WTC11 (cell line): ENCODE results near the gene EPN3. TPM values are rescaled to one million over a fixed set of nuclear protein-coding genes. Genes with fewer than 3 reads are reported as not detected.

Experiments
- ATAC-seq: fragments of 200-7000 bp; cut with Tn5 transposase; 2 replicates; pipeline ENCODE4 v1.10.0; 2021; ENCODE audit warnings: mild to moderate bottlenecking, moderate library complexity
- CTCF ChIA-PET: fragments of 300-600 bp; sonication (Branson Sonifier 250); formaldehyde crosslinking; loops from one replicate; lab custom pipeline; 2021; ENCODE audit warnings: antibody characterized with exemption; lab: Charles Lee
- POLR2A ChIA-PET: fragments of 350-600 bp; sonication (Branson Sonifier 250); formaldehyde crosslinking; loops from one replicate; lab custom pipeline; 2021; ENCODE audit warnings: antibody characterized with exemption; lab: Charles Lee
- DNase-seq: peaks from one replicate; pipeline ENCODE4 v3.0.0; 2021; ENCODE audit warnings: low spot score
- H3K27ac Mint-ChIP-seq: 2 replicates; pipeline ENCODE4 v1.8.0; 2021; ENCODE audit warnings: mixed read lengths
- H3K27me3 Mint-ChIP-seq: 2 replicates; pipeline ENCODE4 v1.8.0; 2021; ENCODE audit warnings: low read depth, mild to moderate bottlenecking, moderate library complexity, mixed read lengths
- H3K36me3 Mint-ChIP-seq: 2 replicates; pipeline ENCODE4 v1.8.0; 2021; ENCODE audit warnings: mixed read lengths
- H3K4me1 Mint-ChIP-seq: 2 replicates; pipeline ENCODE4 v1.8.0; 2022; ENCODE audit warnings: mixed read lengths
- H3K4me3 Mint-ChIP-seq: 2 replicates; pipeline ENCODE4 v1.8.0; 2021; ENCODE audit warnings: mild to moderate bottlenecking, moderate library complexity, mixed read lengths
- H3K9me3 Mint-ChIP-seq: 2 replicates; pipeline ENCODE4 v1.8.0; 2021; ENCODE audit warnings: mixed read lengths
- GRHL2 ChIP-seq: fragments of 250-450 bp; sonication (Bioruptor Pico); IDR thresholded peaks from 2 replicates; pipeline ENCODE4 v1.8.0; 2022; ENCODE audit warnings: mild to moderate bottlenecking, moderate library complexity; ENCODE audit not compliant: insufficient replicate concordance, severe bottlenecking
- GTF2I ChIP-seq: fragments of 250-450 bp; sonication (Bioruptor Pico); conservative IDR thresholded peaks from 2 replicates; pipeline ENCODE4 v1.4.0; 2021; ENCODE audit warnings: mild to moderate bottlenecking
- HMGA2 ChIP-seq: fragments of 250-450 bp; sonication (Bioruptor Pico); IDR thresholded peaks from 2 replicates; pipeline ENCODE4 v1.4.0; 2021; ENCODE audit warnings: mild to moderate bottlenecking, moderate library complexity
- IRF2 ChIP-seq: sonication (generic); formaldehyde crosslinking; IDR thresholded peaks from 2 replicates; pipeline ENCODE4 v1.8.0; 2022; ENCODE audit warnings: low read depth, missing genetic modification reagents, borderline replicate concordance
- JAZF1 ChIP-seq: fragments of 250-450 bp; sonication (Bioruptor Pico); IDR thresholded peaks from 2 replicates; pipeline ENCODE4 v1.9.0; 2021; ENCODE audit warnings: moderate library complexity, mild to moderate bottlenecking, inconsistent platforms
- KAT7 ChIP-seq: sonication (generic); formaldehyde crosslinking; IDR thresholded peaks from 2 replicates; pipeline ENCODE4 v1.8.1; 2023; ENCODE audit warnings: missing genetic modification reagents, mild to moderate bottlenecking, borderline replicate concordance
- MAX ChIP-seq: sonication (generic); formaldehyde crosslinking; IDR thresholded peaks from 2 replicates; pipeline ENCODE4 v1.8.0; 2022; ENCODE audit warnings: mild to moderate bottlenecking, missing genetic modification reagents
- MYBL2 ChIP-seq: sonication (generic); formaldehyde crosslinking; IDR thresholded peaks from 2 replicates; pipeline ENCODE4 v1.8.1; 2023; ENCODE audit warnings: mild to moderate bottlenecking, moderate library complexity, missing genetic modification reagents
- NR1H2 ChIP-seq: sonication (generic); formaldehyde crosslinking; IDR thresholded peaks from 2 replicates; pipeline ENCODE4 v1.9.0; 2021; ENCODE audit warnings: mild to moderate bottlenecking, moderate library complexity, missing genetic modification reagents
- NR2C2 ChIP-seq: sonication (generic); formaldehyde crosslinking; IDR thresholded peaks from 2 replicates; pipeline ENCODE4 v1.8.0; 2022; ENCODE audit warnings: mild to moderate bottlenecking, missing genetic modification reagents
- PRRX2 ChIP-seq: fragments of 250-450 bp; sonication (Bioruptor Pico); IDR thresholded peaks from 2 replicates; pipeline ENCODE4 v1.8.0; 2021; ENCODE audit warnings: mild to moderate bottlenecking
- RELA ChIP-seq: sonication (generic); formaldehyde crosslinking; IDR thresholded peaks from 2 replicates; pipeline ENCODE4 v1.8.1; 2022; ENCODE audit warnings: missing genetic modification reagents, mild to moderate bottlenecking, borderline replicate concordance
- RORB ChIP-seq: fragments of 250-450 bp; sonication (Bioruptor Pico); IDR thresholded peaks from 2 replicates; pipeline ENCODE4 v1.9.0; 2021; ENCODE audit warnings: mild to moderate bottlenecking
- SP1 ChIP-seq: sonication (generic); formaldehyde crosslinking; conservative IDR thresholded peaks from 2 replicates; pipeline ENCODE4 v1.8.1; 2022; ENCODE audit warnings: missing genetic modification reagents
- TEAD4 ChIP-seq: sonication (generic); formaldehyde crosslinking; IDR thresholded peaks from 2 replicates; pipeline ENCODE4 v1.8.0; 2022; ENCODE audit warnings: mild to moderate bottlenecking, missing genetic modification reagents
- ZBTB21 ChIP-seq: sonication (generic); formaldehyde crosslinking; IDR thresholded peaks from 2 replicates; pipeline ENCODE4 v1.8.1; 2023; ENCODE audit warnings: mild to moderate bottlenecking, missing genetic modification reagents, borderline replicate concordance
- ZNF121 ChIP-seq: sonication (generic); formaldehyde crosslinking; IDR thresholded peaks from 2 replicates; pipeline ENCODE4 v1.8.0; 2023; ENCODE audit warnings: missing genetic modification reagents
- total RNA-seq: library from RNA; stranded (reverse); gene quantifications from 3 replicates; pipeline ENCODE4 v1.2.3, GENCODE V29; 2021
- TF ChIP-seq, protein P1 (sequence below): sonication (generic); formaldehyde crosslinking; IDR thresholded peaks from 2 replicates; pipeline ENCODE4 v1.8.0; 2023; ENCODE audit warnings: missing genetic modification reagents
- TF ChIP-seq, protein P2 (sequence below): sonication (generic); formaldehyde crosslinking; IDR thresholded peaks from 2 replicates; pipeline ENCODE4 v1.8.1; 2023; ENCODE audit warnings: mild to moderate bottlenecking, missing genetic modification reagents
- TF ChIP-seq, protein P3 (sequence below): sonication (generic); formaldehyde crosslinking; IDR thresholded peaks from 2 replicates; pipeline ENCODE4 v1.8.0; 2023; ENCODE audit warnings: missing genetic modification reagents, mild to moderate bottlenecking, borderline replicate concordance
- TF ChIP-seq, protein P4 (sequence below): sonication (generic); formaldehyde crosslinking; IDR thresholded peaks from 2 replicates; pipeline ENCODE4 v1.8.1; 2022; ENCODE audit warnings: missing genetic modification reagents, borderline replicate concordance

EPN3 gene
- total RNA-seq, 1 experiment from 2014 or later: 8.8 TPM

GRCh38 chr17:50533185-50533584, 650 bp downstream of the EPN3 start:
- Mint-ChIP-seq H3K36me3 (peaks cover 11% of the 10 kb centered on the region; the same call in 1 of the 2 replicates), H3K4me1 (peaks cover 40% of the 10 kb centered on the region), H3K27ac (no peak overlapping the region), H3K4me3 (peak overlapping the region; percentile 87), H3K27me3 (peaks cover 26% of the 10 kb centered on the region), H3K9me3 (no peaks in the 10 kb centered on the region)
- TF ChIP-seq NR1H2 (CRISPR knock-in tag): no peak
- TF ChIP-seq MYBL2 (CRISPR knock-in tag): no peak
- TF ChIP-seq RORB (CRISPR knock-in tag): no peak
- TF ChIP-seq, protein P1, sequence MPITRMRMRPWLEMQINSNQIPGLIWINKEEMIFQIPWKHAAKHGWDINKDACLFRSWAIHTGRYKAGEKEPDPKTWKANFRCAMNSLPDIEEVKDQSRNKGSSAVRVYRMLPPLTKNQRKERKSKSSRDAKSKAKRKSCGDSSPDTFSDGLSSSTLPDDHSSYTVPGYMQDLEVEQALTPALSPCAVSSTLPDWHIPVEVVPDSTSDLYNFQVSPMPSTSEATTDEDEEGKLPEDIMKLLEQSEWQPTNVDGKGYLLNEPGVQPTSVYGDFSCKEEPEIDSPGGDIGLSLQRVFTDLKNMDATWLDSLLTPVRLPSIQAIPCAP (CRISPR knock-in tag): no peak
- no peak for TF ChIP-seq ZBTB21 (CRISPR knock-in tag)
- TF ChIP-seq TEAD4 (CRISPR knock-in tag): no peak
- no peak for TF ChIP-seq PRRX2
- no peak for TF ChIP-seq MAX (CRISPR knock-in tag)
- TF ChIP-seq KAT7 (CRISPR knock-in tag): no peak
- DNase-seq (no peak), ATAC-seq (peak; percentile 30)
- POLR2A ChIA-PET: interaction anchor here (1.4 to 3.0 kb wide), 2 partner anchors 9 to 27 kb away, joined by 4 to 8 read pairs; partner anchors contain the start of gene CACNA1G
- CTCF ChIA-PET: interaction anchor here (0.6 to 3.7 kb wide), 15 partner anchors 9 to 136 kb away, joined by 3 to 24 read pairs (median 7); partner anchors contain the start of gene LRRC59

GRCh38 chr17:50533720-50534148, 1.2 kb downstream of the EPN3 start:
- Mint-ChIP-seq H3K27ac (no peak overlapping the region), H3K9me3 (no peaks in the 10 kb centered on the region), H3K27me3 (peaks cover 26% of the 10 kb centered on the region), H3K36me3 (peaks cover 11% of the 10 kb centered on the region; the same call in 1 of the 2 replicates), H3K4me3 (peak overlapping the region; percentile 87), H3K4me1 (peaks cover 44% of the 10 kb centered on the region)
- DNase-seq (no peak), ATAC-seq (peak; percentile 28)
- no peak for TF ChIP-seq NR2C2 (CRISPR knock-in tag)
- no peak for TF ChIP-seq GTF2I (CRISPR knock-in tag)
- TF ChIP-seq HMGA2: no peak
- TF ChIP-seq, protein P2, sequence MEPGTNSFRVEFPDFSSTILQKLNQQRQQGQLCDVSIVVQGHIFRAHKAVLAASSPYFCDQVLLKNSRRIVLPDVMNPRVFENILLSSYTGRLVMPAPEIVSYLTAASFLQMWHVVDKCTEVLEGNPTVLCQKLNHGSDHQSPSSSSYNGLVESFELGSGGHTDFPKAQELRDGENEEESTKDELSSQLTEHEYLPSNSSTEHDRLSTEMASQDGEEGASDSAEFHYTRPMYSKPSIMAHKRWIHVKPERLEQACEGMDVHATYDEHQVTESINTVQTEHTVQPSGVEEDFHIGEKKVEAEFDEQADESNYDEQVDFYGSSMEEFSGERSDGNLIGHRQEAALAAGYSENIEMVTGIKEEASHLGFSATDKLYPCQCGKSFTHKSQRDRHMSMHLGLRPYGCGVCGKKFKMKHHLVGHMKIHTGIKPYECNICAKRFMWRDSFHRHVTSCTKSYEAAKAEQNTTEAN (CRISPR knock-in tag): no peak
- no peak for TF ChIP-seq GRHL2 (CRISPR knock-in tag)
- 0 out of 2 replicates have a peak, but pooled peaks have one; percentile 40 for TF ChIP-seq SP1 (CRISPR knock-in tag)
- no peak for TF ChIP-seq RELA (CRISPR knock-in tag)
- ChIA-PET POLR2A (interaction anchor here (1.4 to 3.0 kb wide), 2 partner anchors 8 to 26 kb away, joined by 4 to 8 read pairs; partner anchors contain the start of gene CACNA1G), CTCF (interaction anchor here (1.0 to 3.7 kb wide), 13 partner anchors 9 to 137 kb away, joined by 4 to 24 read pairs (median 7); partner anchors contain the start of gene LRRC59)

GRCh38 chr17:50534222-50534978, 1.9 kb downstream of the EPN3 start:
- DNase-seq: peak; percentile 58
- H3K9me3 Mint-ChIP-seq: no peaks in the 10 kb centered on the region
- H3K27me3 Mint-ChIP-seq: peaks cover 26% of the 10 kb centered on the region
- TF ChIP-seq, protein P3, sequence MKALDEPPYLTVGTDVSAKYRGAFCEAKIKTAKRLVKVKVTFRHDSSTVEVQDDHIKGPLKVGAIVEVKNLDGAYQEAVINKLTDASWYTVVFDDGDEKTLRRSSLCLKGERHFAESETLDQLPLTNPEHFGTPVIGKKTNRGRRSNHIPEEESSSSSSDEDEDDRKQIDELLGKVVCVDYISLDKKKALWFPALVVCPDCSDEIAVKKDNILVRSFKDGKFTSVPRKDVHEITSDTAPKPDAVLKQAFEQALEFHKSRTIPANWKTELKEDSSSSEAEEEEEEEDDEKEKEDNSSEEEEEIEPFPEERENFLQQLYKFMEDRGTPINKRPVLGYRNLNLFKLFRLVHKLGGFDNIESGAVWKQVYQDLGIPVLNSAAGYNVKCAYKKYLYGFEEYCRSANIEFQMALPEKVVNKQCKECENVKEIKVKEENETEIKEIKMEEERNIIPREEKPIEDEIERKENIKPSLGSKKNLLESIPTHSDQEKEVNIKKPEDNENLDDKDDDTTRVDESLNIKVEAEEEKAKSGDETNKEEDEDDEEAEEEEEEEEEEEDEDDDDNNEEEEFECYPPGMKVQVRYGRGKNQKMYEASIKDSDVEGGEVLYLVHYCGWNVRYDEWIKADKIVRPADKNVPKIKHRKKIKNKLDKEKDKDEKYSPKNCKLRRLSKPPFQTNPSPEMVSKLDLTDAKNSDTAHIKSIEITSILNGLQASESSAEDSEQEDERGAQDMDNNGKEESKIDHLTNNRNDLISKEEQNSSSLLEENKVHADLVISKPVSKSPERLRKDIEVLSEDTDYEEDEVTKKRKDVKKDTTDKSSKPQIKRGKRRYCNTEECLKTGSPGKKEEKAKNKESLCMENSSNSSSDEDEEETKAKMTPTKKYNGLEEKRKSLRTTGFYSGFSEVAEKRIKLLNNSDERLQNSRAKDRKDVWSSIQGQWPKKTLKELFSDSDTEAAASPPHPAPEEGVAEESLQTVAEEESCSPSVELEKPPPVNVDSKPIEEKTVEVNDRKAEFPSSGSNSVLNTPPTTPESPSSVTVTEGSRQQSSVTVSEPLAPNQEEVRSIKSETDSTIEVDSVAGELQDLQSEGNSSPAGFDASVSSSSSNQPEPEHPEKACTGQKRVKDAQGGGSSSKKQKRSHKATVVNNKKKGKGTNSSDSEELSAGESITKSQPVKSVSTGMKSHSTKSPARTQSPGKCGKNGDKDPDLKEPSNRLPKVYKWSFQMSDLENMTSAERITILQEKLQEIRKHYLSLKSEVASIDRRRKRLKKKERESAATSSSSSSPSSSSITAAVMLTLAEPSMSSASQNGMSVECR (CRISPR knock-in tag): peak; percentile 35; the same call in 1 of the 2 replicates
- peak; percentile 100 for TF ChIP-seq ZNF121
- TF ChIP-seq SP1 (CRISPR knock-in tag): 0 out of 2 replicates have a peak, but pooled peaks have one; percentile 25
- TF ChIP-seq MAX (CRISPR knock-in tag): no peak
- TF ChIP-seq, protein P4, sequence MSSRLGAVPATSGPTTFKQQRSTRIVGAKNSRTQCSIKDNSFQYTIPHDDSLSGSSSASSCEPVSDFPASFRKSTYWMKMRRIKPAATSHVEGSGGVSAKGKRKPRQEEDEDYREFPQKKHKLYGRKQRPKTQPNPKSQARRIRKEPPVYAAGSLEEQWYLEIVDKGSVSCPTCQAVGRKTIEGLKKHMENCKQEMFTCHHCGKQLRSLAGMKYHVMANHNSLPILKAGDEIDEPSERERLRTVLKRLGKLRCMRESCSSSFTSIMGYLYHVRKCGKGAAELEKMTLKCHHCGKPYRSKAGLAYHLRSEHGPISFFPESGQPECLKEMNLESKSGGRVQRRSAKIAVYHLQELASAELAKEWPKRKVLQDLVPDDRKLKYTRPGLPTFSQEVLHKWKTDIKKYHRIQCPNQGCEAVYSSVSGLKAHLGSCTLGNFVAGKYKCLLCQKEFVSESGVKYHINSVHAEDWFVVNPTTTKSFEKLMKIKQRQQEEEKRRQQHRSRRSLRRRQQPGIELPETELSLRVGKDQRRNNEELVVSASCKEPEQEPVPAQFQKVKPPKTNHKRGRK: no peak
- TF ChIP-seq JAZF1 (CRISPR knock-in tag): no peak
- no peak for TF ChIP-seq NR1H2 (CRISPR knock-in tag)
- TF ChIP-seq IRF2 (CRISPR knock-in tag): no peak
- ChIA-PET CTCF (interaction anchor here (1.0 to 3.7 kb wide), 10 partner anchors 8 to 137 kb away, joined by 4 to 24 read pairs (median 11); partner anchors contain the start of gene LRRC59), POLR2A (interaction anchor here (1.4 to 3.0 kb wide), 2 partner anchors 8 to 26 kb away, joined by 4 to 8 read pairs; partner anchors contain the start of gene CACNA1G)
- peak; percentile 67 for ATAC-seq
- H3K4me1 Mint-ChIP-seq: peaks cover 46% of the 10 kb centered on the region
- H3K36me3 Mint-ChIP-seq: peaks cover 11% of the 10 kb centered on the region; the same call in 1 of the 2 replicates
- peak overlapping the region; percentile 87 for H3K4me3 Mint-ChIP-seq
- H3K27ac Mint-ChIP-seq: no peak overlapping the region
